K562 (cell line): ENCODE results near the gene IMPA2. TPM values are rescaled to one million over a fixed set of nuclear protein-coding genes. Genes with fewer than 3 reads are reported as not detected.

ENCODE experiments used
- RERE ChIP-seq: sonication (generic); formaldehyde crosslinking; IDR thresholded peaks from 2 replicates; pipeline ENCODE4 v1.8.0; 2023; ENCODE audit warnings: missing genetic modification reagents, mild to moderate bottlenecking, borderline replicate concordance
- ZNF512 ChIP-seq: IDR thresholded peaks from 2 replicates; pipeline ENCODE4 v1.6.1; 2016; ENCODE audit warnings: missing genetic modification characterization, missing compliant biosample characterization
- polyA plus RNA-seq, 8 experiments: library from polyadenylated mRNA; depleted of rRNA in 4 of 8; stranded (reverse) in 5 of 8; unstranded in 3 of 8; fragments of >200 nt; fragmentation: Nextera tagmentation in 2 of 8; fragmentation: Illumina TruSeq in 1 of 8; extraction: Ambion mirVana in 2 of 8; extraction: Trizol in 1 of 8; gene quantifications; 2 replicates each; pipeline versions ENCODE4 v1.2.1 to v1.2.3, GENCODE V29; 2011 to 2014; ENCODE audit warnings: inconsistent platforms in 1 of 8, missing spikeins in 1 of 8
- total RNA-seq, 7 experiments: library from RNA; depleted of rRNA in 6 of 7; stranded (reverse); fragments of >200 nt in 6 of 7; fragmentation: Illumina TruSeq in 2 of 7; extraction: Trizol in 2 of 7; gene quantifications; 2 replicates each; pipeline versions ENCODE4 v1.2.1 to v1.2.3, GENCODE V29; 2011 to 2021; ENCODE audit warnings: low replicate concordance in 1 of 7
- TF ChIP-seq, protein P1 (sequence below): fragments of 450-650 bp; IDR thresholded peaks from 2 replicates; pipeline ENCODE4 v1.6.1; 2016; ENCODE audit warnings: mild to moderate bottlenecking, moderate library complexity

The IMPA2 gene
- total and polyA plus RNA-seq, 9 of the 15 experiments (the other 6 are each of a cell fraction or from before 2014, with no cell fraction given): 0.62 to 11.3 (median 5.7) TPM

GRCh38 chr18:12076424-12077140, 95.3 kb downstream of the IMPA2 start (continued):
- TF ChIP-seq, protein P1, sequence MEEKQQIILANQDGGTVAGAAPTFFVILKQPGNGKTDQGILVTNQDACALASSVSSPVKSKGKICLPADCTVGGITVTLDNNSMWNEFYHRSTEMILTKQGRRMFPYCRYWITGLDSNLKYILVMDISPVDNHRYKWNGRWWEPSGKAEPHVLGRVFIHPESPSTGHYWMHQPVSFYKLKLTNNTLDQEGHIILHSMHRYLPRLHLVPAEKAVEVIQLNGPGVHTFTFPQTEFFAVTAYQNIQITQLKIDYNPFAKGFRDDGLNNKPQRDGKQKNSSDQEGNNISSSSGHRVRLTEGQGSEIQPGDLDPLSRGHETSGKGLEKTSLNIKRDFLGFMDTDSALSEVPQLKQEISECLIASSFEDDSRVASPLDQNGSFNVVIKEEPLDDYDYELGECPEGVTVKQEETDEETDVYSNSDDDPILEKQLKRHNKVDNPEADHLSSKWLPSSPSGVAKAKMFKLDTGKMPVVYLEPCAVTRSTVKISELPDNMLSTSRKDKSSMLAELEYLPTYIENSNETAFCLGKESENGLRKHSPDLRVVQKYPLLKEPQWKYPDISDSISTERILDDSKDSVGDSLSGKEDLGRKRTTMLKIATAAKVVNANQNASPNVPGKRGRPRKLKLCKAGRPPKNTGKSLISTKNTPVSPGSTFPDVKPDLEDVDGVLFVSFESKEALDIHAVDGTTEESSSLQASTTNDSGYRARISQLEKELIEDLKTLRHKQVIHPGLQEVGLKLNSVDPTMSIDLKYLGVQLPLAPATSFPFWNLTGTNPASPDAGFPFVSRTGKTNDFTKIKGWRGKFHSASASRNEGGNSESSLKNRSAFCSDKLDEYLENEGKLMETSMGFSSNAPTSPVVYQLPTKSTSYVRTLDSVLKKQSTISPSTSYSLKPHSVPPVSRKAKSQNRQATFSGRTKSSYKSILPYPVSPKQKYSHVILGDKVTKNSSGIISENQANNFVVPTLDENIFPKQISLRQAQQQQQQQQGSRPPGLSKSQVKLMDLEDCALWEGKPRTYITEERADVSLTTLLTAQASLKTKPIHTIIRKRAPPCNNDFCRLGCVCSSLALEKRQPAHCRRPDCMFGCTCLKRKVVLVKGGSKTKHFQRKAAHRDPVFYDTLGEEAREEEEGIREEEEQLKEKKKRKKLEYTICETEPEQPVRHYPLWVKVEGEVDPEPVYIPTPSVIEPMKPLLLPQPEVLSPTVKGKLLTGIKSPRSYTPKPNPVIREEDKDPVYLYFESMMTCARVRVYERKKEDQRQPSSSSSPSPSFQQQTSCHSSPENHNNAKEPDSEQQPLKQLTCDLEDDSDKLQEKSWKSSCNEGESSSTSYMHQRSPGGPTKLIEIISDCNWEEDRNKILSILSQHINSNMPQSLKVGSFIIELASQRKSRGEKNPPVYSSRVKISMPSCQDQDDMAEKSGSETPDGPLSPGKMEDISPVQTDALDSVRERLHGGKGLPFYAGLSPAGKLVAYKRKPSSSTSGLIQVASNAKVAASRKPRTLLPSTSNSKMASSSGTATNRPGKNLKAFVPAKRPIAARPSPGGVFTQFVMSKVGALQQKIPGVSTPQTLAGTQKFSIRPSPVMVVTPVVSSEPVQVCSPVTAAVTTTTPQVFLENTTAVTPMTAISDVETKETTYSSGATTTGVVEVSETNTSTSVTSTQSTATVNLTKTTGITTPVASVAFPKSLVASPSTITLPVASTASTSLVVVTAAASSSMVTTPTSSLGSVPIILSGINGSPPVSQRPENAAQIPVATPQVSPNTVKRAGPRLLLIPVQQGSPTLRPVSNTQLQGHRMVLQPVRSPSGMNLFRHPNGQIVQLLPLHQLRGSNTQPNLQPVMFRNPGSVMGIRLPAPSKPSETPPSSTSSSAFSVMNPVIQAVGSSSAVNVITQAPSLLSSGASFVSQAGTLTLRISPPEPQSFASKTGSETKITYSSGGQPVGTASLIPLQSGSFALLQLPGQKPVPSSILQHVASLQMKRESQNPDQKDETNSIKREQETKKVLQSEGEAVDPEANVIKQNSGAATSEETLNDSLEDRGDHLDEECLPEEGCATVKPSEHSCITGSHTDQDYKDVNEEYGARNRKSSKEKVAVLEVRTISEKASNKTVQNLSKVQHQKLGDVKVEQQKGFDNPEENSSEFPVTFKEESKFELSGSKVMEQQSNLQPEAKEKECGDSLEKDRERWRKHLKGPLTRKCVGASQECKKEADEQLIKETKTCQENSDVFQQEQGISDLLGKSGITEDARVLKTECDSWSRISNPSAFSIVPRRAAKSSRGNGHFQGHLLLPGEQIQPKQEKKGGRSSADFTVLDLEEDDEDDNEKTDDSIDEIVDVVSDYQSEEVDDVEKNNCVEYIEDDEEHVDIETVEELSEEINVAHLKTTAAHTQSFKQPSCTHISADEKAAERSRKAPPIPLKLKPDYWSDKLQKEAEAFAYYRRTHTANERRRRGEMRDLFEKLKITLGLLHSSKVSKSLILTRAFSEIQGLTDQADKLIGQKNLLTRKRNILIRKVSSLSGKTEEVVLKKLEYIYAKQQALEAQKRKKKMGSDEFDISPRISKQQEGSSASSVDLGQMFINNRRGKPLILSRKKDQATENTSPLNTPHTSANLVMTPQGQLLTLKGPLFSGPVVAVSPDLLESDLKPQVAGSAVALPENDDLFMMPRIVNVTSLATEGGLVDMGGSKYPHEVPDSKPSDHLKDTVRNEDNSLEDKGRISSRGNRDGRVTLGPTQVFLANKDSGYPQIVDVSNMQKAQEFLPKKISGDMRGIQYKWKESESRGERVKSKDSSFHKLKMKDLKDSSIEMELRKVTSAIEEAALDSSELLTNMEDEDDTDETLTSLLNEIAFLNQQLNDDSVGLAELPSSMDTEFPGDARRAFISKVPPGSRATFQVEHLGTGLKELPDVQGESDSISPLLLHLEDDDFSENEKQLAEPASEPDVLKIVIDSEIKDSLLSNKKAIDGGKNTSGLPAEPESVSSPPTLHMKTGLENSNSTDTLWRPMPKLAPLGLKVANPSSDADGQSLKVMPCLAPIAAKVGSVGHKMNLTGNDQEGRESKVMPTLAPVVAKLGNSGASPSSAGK: no peak
- TF ChIP-seq RERE (CRISPR knock-in tag): no peak
- peak; percentile 58; the same call in 1 of the 2 replicates for TF ChIP-seq ZNF512
